ENCODE results near the gene TSC22D3.

Gene TSC22D3

DNA sequence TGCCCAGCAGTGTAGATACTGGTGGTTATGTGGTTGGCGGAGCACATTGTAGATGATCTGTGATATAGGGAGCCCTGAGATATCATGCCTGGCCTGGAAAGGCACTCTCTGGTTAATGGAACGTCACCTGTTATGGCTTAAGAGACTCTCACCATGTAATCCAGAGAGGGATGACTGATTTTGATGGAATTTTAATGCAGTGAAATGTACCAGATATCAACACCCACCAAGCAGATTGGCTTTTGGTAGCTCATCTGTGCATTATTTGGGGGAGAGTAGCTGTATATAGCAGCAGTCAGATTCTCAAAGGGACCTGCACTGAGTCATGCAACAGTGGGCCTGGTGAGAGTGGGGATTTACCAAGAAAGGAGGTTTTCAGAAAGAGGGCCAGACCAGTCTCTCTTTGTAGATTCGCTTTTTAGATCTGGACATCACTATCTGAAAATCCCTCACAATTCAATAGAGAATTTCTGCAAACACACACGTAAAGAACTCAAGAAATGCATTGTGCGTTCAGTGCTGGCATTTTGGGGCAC is 17.3 kb downstream of the TSC22D3 start:
- no peak for DNase-seq

DNA sequence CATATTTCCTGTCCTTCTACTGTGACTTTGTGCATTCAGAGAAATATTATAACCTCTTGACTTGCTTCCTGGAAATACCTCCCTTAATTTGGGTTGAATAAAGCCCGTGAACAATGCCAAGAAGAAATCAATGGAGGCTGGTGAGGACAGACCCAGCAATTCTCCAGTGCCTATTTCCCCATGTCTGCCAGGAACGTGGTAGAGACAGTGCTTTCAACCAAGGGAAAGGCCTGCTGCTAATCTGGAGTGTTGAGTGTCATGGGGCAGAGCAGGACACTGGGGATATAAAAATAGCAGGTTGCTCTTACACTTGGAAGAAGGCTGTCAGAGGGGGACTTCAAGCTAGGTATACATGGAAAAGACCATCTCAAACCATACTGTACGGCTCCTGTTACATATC is 19.9 kb downstream of the TSC22D3 start:
- no peak for DNase-seq

DNA sequence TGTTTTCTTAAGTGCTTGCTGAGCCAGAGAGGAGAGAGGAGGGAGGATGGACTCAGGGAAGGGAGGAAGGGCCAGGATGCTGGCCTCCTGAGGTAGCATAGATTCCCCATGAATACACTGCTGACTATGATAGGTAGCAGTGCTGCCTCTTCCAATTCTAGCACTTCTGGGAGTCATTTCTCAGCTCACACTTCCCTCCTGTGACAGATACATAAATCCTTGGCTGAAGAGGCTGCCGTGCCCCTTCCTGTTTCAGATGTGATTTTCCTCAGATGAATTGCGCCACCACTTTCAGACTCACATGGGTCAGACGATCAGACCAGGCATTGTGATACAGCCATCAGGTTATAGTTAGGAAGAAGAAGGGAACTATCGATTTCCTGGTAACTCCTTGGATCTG is 22.4 kb downstream of the TSC22D3 start:
- DNase-seq: no peak

DNA sequence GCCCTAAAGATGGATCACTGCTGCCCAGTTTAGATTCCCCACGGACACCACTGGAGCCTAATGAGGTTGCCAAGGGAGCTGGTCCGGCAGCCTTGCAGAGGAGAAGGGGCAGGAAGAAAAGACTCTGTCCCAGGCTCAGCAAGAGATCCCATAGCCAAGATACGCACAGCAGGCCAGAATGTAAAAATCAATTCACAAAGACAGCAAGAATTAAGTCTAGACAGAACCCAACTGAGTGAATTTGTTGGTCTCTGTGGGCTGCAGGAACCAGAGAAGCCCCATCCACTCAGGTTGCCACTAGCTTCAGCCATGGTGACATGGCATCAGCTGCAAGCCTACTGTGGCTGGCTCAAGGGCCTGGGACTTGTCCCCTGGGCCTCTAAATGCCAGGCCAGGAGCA is 22.9 kb downstream of the TSC22D3 start:
- DNase-seq: no peak

DNA sequence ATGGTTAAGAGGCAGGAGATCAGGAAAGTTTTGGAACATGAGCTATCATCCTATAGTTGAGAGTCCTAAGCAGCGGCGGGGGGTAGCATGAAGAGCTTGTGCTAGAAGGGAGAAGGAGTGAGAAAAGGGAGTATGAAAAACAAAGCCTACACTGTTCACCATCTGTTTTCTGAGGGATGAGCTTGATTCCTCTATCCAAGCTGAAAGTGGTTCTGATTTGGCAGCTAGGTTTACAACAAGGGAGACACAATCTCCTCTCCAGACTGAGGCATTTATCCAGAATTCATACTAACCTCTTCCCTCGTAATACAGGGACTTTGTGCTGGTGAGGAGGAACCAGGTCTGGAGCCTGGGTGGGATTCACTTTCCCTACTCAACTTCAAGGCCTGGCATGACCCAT is 23.5 kb downstream of the TSC22D3 start:
- no peak for DNase-seq

DNA sequence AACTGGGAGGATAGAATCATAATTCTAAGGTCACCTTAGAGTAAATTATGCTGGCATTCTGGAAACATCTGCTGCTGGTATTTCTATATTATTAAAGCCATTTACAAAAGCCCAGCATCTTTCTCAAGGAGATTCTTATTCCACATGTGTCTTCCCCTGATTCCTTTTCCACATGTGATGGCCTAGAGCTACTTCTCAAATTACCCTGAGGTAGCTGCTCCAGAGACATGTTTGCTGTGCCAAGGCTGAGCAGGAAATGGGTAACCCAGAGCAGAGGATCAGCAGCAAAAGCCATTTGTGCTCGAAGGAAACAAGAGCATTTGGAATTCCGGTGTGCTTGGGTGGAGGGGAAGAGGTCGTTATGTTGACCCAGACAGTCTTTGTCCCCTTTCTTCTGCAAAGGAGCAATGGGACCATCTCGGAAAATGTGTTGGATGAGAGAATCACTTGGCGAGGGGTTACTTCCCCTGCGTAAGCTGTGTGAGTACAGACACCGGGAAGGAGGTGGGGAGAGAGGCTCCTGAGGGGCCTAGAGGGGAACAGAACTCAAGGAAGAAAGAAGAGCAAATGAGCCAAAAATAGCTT is 24.6 kb downstream of the TSC22D3 start:
- DNase-seq: no peak

DNA sequence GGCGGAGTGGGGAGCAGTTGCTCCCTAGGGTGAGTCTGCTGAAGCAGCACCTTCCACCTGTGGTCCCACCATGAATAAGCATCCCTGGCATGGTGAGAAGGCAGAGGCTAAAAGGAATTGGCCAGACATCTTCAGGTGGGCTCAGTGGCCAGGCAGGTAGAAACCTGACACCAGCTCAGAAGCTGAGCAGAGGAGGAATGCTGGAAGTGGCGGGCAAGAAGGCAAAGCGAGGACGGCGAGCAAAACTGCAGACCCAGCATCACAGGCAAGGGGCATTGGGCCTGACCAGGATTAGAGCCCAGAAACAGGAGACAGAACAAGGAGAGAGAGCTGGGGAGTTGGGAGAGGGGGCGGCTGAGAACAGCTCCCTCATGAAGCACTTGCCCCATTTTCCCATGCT is 25.3 kb downstream of the TSC22D3 start:
- no peak for DNase-seq

DNA sequence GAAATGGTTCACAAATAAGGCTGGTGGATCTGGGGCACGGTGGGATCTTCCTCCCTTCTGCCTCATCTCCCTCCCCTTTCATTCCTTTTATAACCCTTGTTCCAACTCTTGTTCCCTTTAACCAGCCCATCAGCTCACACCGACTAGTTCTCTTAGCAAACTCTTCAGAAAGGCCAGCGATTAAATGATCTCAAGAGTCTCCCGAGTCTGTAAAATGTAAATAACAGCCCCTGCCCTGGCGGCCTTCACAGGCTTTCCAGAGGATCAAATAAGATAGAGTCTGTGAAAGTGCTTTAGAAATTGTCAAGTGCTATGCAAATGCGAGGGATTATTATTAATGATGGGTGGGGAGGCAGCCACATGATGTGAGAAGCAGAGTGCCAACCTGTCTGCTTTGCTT is 27.1 kb downstream of the TSC22D3 start:
- DNase-seq: no peak

DNA sequence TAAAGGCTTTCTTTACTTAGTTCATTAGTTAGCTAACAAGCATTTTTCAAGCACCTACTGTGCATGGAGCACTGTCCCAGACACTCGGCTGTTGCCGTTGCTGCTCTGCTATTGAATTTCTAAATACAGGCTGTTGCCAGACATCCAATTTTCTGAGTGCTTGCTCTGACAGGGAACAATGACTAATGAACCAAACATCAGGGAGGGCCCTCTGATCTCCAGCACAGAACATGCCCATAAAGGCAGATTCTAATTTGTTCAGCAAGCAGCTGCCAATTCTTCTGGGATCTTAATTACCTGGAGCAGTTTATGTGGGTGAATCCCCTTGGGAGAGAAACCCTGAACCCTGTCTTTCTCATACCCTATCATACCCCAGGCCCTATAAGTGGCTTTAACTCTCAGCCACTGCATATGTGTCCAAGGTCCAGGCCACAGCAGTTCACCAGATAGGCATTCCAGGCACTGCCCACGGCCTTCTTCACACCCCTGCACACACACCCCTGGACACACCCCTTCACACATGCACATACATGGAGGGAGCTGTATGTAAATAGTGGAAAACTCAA is 27.9 kb downstream of the TSC22D3 start:
- peak; percentile 84 for DNase-seq

DNA sequence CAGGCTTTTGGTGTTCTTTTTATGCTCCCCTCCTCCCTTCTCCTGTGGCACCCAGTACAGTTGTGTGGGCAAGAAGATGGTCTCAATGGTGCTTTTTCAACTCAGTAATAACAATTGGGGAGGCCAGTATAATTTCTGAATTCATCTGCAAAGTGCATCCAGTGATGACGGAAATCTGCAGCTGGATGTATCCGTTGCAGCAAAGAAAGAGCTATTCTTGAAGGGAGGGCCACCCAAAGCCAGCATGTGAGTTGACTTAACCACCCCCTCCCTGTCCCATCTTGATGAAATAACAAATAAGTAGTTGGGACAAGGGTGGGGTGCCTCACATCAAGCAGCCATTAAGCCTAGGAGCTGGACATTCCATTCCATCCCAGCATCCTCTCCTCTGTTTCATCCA is 30.7 kb downstream of the TSC22D3 start:
- DNase-seq: no peak

DNA sequence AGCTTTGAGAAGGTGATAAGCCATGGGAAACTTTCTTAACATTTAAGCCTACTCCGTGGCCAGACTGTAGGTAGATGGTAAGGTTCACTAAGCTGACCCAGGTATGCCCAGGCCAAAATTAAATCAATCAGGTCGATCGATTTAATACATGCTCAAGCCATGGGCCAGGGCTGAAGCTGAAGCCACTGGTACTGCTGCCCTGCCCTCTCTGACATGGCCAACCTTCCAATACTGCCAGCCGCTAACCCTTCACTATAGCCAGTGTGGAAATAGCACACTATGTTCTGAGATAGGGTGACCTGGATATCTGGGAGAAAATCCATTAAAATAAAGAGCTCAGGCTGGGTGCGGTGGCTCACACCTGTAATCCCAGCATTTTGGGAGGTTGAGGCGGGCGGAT is 31.6 kb downstream of the TSC22D3 start:
- DNase-seq: no peak

DNA sequence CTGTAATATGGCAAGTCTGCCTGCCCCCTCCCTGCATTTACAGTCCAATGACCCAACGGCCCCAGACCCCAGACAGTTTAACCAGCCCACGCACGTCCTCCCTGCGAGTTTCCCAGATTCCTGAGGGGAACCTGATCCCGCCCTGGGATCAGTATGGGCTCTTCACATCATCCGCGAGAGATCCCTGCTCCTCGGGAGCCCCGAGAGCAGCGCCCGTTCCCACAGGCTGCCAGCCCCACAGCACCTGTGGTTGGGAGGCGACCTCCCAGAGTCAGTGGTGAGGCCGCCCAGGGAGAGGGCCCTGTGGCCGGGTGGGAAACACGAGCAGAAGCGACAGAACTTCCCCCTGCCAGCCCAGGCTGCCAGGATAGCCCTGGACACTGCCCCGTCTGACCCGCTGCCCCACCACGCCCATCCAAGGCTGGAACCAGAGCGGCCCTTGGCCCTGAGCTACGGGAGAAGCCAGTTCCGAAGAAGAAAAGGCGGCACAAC is 32.8 kb downstream of the TSC22D3 start:
- DNase-seq: no peak

DNA sequence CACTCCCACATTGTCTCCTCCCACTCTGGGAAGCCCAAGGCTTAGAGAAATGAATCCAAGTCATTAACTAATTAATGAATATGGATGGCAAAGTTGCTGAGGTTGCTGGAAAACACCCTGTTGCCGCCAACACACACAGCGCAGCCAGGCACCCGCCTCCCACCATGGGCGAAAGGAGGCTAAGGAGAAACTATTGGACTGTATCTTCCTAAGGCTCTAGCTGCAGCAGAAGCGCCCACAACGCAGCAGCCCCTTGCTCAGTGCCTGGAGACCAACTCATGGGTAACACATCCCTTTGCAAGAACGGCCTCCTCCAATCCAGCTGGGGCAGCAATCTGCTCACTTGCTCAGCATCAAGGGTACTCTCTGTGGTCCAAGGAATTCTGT is 34.2 kb downstream of the TSC22D3 start:
- no peak for DNase-seq

DNA sequence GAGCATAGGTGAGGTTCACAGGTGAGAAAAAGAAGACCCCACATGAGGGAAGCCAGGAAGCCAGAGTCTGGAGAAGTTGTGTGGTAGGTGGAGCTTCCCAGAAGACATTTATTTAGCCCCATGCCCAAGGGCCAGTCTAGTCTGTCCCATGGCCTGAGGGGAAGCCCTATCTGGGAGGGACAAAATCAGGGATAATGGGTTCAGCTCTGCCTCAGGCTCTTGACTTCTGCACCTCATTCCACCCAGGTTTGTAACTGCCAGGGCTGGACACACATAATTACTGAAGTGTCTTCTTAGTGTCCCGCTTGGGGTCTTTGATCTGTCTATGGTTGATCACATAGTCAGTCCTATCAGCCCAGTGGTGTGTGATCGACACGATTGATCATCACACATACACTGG is 36.0 kb downstream of the TSC22D3 start:
- no peak for DNase-seq

DNA sequence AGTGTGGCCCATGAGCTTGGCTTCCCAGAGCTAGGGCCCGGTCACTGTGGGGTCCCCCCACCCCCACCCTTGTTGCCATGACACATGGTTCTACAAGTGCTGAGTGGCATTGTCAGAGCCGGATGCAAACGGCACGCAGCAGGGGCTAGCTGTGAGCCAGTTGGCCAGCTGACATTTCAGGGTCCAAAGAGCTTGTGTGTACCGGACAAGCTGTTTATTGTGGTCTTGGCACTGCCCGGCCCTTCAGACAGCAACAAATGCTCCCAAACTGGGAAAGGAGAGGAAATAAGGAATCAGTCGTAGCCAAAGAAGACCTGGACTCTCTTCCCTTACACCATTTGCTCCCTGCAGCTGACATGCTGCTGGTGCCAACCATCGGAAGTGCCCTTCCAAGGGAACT is 36.8 kb downstream of the TSC22D3 start:
- DNase-seq: no peak

DNA sequence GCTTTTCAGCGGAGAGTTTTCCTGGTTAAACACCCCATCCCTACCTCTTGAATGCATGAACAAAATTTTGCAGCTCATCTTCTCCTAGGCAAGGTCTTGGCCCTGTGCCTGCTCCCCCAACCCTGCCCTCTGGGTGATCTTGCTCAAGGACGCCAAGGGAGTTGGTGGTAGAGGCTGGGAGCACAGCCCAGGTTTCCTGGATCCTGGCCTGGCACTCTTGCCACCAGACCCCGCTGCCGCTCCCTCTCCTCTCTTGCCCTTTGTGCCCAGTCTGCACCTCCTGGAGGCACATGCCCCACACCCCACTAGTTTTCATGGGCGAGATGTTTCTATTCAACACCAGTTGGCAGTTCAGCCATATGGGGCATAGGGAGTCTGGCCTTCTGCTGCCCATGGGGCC is 37.3 kb downstream of the TSC22D3 start:
- no peak for DNase-seq

DNA sequence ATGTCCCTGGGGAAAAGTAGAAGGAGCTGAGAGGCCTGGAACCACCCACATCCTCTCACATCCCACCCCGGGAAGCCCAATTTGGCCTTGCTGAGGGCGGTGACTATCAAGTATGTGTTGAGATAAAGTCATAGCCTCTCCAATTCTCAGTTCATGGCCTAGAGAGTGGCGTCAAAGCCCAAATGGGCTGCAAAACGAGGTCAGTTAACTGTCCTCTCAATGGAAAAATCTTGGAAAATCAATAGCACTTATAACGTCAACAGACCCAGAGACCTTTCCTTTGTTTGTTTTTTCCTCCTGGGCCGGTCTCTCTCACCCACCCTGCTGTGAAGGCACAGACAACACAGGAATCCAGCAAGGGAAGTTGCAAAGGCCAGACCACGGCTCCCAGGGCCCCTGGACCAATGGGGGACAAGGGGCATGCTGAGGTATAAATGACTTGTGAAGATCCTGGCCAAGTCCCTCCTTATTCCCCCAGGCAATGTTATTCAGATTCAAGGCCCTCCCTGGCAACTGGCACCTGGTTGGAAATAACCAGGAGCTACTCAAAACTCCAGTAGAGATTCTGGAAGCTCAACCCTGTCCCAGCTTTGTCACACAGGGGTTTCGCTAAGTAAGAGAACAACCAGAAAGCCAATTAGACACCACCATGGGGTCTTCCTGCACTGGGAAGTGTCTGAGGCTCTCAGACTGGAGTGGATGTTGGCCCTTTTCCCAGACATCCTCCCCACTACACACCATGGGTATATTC is 38.6 kb downstream of the TSC22D3 start:
- DNase-seq: peak; percentile 87

DNA sequence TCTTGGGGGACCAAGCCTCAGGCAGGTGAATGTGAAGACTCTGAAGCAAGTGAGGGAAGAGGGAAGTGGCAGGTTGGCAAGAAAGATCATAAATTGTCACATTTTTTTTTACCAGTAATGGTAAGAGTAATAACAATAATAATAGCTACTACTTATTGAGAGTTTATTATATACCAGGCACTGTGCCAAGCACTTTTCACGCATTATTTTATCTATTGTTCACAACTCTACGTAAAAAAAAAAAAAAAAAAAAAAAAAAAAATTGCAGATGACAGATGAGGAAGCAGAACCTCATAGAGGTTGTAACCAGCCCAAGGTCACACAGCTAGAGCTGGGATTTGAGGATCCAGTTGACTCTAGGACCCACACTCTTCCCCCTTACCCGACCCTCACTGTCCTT is 40.9 kb downstream of the TSC22D3 start:
- DNase-seq: no peak

DNA sequence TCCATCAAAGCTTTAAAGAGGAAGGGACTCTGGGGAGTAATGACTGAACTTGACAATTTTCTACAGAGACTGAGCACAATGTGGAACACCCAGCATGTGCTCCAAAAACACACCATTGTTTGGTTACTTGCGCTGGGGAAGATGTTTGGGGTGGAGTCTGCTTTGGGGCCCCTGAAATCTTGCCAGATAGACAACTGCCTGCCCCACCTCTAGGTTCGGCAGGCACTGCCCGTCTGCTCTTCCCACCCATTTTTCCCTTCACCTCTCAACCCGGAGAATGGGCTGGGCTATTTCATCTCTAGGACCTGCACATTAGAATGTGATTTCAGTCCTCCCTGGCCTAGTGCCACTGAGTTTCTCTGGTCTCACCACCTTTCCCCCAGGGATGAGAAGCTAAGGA is 41.9 kb downstream of the TSC22D3 start:
- DNase-seq: no peak

DNA sequence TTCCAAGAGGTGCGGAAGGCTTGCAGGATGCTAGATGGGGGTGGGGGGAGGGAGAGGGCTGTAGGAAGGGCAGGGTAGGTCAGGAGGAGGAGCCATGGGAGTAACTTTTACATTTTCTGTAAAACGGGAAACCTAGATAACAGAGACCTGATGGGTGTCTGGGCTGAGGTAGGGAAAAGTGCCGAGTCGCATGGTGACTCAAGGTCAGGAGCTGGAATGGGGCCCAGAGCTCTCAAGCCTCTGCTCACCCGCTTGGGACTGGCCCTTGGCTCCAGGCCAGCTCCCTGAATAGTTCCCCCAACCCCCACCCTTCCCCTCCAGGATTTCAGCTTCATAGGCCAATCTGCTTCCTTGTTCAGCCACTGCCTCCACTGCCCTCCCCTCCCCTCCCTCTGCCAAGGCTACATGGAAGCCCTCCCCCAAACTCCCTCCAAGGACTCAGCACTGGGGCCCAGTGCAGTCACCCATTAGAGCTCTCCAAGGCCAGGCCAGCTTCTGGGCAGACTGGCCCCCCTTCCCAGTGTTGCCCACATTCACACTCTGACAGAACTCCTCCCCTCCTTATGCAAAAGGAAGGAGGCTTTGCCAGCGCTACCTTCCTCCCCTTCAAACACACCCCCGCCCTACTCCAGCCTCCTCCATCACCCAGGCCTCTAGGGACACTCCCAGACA is 43.6 kb downstream of the TSC22D3 start:
- peak; percentile 64 for DNase-seq

DNA sequence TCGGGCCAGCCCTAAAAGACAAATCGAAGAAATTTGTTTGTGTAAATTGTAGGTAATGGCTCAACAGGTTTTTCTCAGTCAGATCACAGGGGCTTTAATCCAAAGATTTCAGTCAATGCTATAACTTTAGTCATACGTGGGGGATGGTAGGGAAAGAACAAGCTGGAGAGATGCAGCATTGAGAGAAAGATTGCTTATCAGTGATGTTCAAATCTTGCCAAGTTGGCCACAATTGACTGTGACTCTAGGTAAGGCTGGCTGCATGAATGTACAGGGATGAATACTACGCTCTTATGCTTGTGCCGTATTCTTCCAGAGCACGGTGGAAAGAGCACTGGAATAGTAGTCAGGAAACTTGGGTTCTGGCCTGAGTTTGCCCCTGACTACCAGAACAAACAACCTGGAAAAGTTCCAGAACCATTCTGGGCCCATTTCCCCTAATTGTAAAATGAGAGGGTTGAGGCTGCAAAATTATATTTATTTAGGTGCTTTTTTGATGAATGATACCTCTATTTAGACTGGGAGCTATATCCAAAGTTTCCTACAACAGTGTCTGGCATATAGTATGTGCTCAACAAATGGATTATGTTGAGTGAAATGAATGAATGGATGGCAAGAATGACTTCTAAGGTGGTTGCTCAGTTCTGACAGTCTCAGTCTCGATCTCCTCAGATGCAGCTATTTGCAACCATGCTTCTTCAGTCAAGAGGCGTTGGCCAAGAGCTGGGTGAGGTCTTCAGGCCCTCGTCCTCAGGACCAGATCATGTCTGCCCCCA is 44.4 kb downstream of the TSC22D3 start:
- DNase-seq: no peak

DNA sequence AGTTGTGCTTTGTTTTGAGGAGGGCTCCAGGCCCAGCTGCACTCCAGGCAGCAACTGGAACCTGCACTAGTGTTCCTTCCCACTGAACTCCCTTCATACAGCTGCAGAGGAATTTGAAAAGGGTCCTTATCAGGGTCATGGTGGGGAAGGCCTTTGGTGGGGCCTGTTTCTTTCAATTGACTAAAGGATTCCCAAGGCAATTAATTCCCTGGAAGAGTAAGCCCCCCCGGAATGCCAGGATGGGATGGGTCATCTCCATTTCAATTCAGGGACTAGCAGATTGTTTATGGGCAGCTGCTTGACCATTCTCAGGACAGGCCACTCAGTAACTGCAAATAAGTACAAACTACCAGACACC is 45.3 kb downstream of the TSC22D3 start:
- DNase-seq: no peak
